CD14-positive monocyte (primary cell): ENCODE results near the gene SMIM10. TPM values are rescaled to one million over a fixed set of nuclear protein-coding genes. Genes with fewer than 3 reads are reported as not detected.

Experiments used
- DNase-seq, 3 donors: peaks; one replicate each; pipeline ENCODE4 v3.0.0-alpha.2; 2011 to 2022
- H2AFZ ChIP-seq: 2 replicates; pipeline ENCODE4 v1.6.0; 2012; ENCODE audit warnings: mild to moderate bottlenecking, low read depth, low read length, inconsistent platforms; ENCODE audit not compliant: insufficient read depth, poor library complexity, severe bottlenecking
- H3K27ac ChIP-seq, 2 donors: 1 replicate in 1 of 2; 2 replicates in 1 of 2; pipeline ENCODE4 v1.5.1; 2012 to 2013; ENCODE audit warnings: low read length in 2 of 2, control low read depth in 1 of 2, inconsistent platforms in 1 of 2, low read depth in 1 of 2, mild to moderate bottlenecking in 1 of 2
- H3K27me3 ChIP-seq, 2 donors: one replicate each; pipeline versions ENCODE4 v1.6.0 to v1.6.1; 2011 to 2013; ENCODE audit warnings: low read length in 2 of 2; ENCODE audit not compliant: control insufficient read depth in 2 of 2, insufficient read depth in 2 of 2
- H3K36me3 ChIP-seq, 2 donors: replicated peaks in 1 of 2; 1 replicate in 1 of 2; 2 replicates in 1 of 2; pipeline versions ENCODE4 v1.5.1 to v1.6.1; 2012 to 2013; ENCODE audit warnings: low read length in 2 of 2, control low read depth in 1 of 2, inconsistent platforms in 1 of 2, mild to moderate bottlenecking in 1 of 2; ENCODE audit not compliant: insufficient read depth in 2 of 2, control insufficient read depth in 1 of 2
- H3K4me1 ChIP-seq, 2 donors: 1 replicate in 1 of 2; 2 replicates in 1 of 2; pipeline versions ENCODE4 v1.5.1 to v1.6.1; 2012 to 2013; ENCODE audit warnings: low read length in 2 of 2, control low read depth in 1 of 2, inconsistent platforms in 1 of 2, mild to moderate bottlenecking in 1 of 2, moderate library complexity in 1 of 2; ENCODE audit not compliant: insufficient read depth in 2 of 2, control insufficient read depth in 1 of 2
- H3K4me2 ChIP-seq: replicated peaks from 2 replicates; pipeline ENCODE3; 2012; ENCODE audit warnings: low read length, moderate library complexity, mild to moderate bottlenecking; ENCODE audit not compliant: poor library complexity, severe bottlenecking; ENCODE audit errors: extremely low read depth
- H3K4me3 ChIP-seq, 3 experiments: fragments of 200-600 bp in 1 of 3; sonication (generic) in 1 of 3; replicated peaks in 1 of 3; 1 replicate in 2 of 3; 2 replicates in 1 of 3; pipeline ENCODE4 v1.5.1; 2011 to 2013; ENCODE audit warnings: low read length in 3 of 3, mild to moderate bottlenecking in 3 of 3, control low read depth in 2 of 3, low read depth in 2 of 3, inconsistent platforms in 1 of 3, moderate library complexity in 1 of 3
- H3K79me2 ChIP-seq: 2 replicates; pipeline ENCODE4 v1.6.0; 2012; ENCODE audit warnings: mild to moderate bottlenecking, control low read depth, inconsistent platforms, low read length, moderate library complexity; ENCODE audit not compliant: insufficient read depth
- H3K9ac ChIP-seq: 2 replicates; pipeline ENCODE4 v1.6.0; 2017; ENCODE audit warnings: low read length, mild to moderate bottlenecking; ENCODE audit not compliant: insufficient read depth, poor library complexity, severe bottlenecking
- H3K9me3 ChIP-seq, 2 donors: replicated peaks in 1 of 2; 1 replicate in 1 of 2; 2 replicates in 1 of 2; pipeline versions ENCODE4 v1.5.1 to v1.6.1; 2012 to 2013; ENCODE audit warnings: low read length in 2 of 2, control low read depth in 1 of 2; ENCODE audit not compliant: control insufficient read depth in 1 of 2, insufficient read depth in 1 of 2
- H4K20me1 ChIP-seq: 2 replicates; pipeline ENCODE4 v1.6.0; 2012; ENCODE audit warnings: mild to moderate bottlenecking, low read length, control low read depth, moderate library complexity; ENCODE audit not compliant: insufficient read depth
- H3K27ac Mint-ChIP-seq, 7 donors: one replicate each; pipeline ENCODE4 v1.8.0; 2020; ENCODE audit warnings: mild to moderate bottlenecking in 7 of 7, mixed read lengths in 7 of 7, moderate library complexity in 6 of 7, inconsistent platforms in 2 of 7
- H3K27me3 Mint-ChIP-seq, 3 donors: one replicate each; pipeline ENCODE4 v1.8.0; 2021 to 2022; ENCODE audit warnings: low read depth in 3 of 3, mild to moderate bottlenecking in 3 of 3, mixed read lengths in 3 of 3, moderate library complexity in 3 of 3, inconsistent platforms in 1 of 3
- H3K36me3 Mint-ChIP-seq, 2 donors: one replicate each; pipeline ENCODE4 v1.8.0; 2020; ENCODE audit warnings: mixed read lengths in 2 of 2, inconsistent platforms in 1 of 2, mild to moderate bottlenecking in 1 of 2
- H3K4me1 Mint-ChIP-seq: one replicate; pipeline ENCODE4 v1.8.0; 2020; ENCODE audit warnings: mild to moderate bottlenecking, mixed read lengths
- H3K4me3 Mint-ChIP-seq, 2 donors: one replicate each; pipeline ENCODE4 v1.8.0; 2020; ENCODE audit warnings: mild to moderate bottlenecking in 2 of 2, mixed read lengths in 2 of 2, moderate library complexity in 1 of 2
- H3K9me3 Mint-ChIP-seq, 7 donors: one replicate each; pipeline ENCODE4 v1.8.0; 2020 to 2022; ENCODE audit warnings: mixed read lengths in 7 of 7, mild to moderate bottlenecking in 6 of 7, moderate library complexity in 6 of 7, inconsistent platforms in 2 of 7
- WGBS: methylation state at CpG from one replicate; pipeline ENCODE4 v1.1.5; 2013; ENCODE audit warnings: missing lambda C conversion rate; ENCODE audit not compliant: insufficient coverage; 5-methylcytosine and 5-hydroxymethylcytosine counted together
- intact Hi-C, 2 donors: fragments of 100-400 bp; cut with micrococcal nuclease; formaldehyde crosslinking; loops; one replicate each; pipeline versions ENCODE4 v1.15.0 to v1.15.1; 2023
- polyA plus RNA-seq, 3 donors: library from polyadenylated mRNA; depleted of rRNA in 1 of 3; unstranded in 2 of 3; stranded (reverse) in 1 of 3; fragments of 300-500 nt in 2 of 3; fragments of >200 nt in 1 of 3; fragmentation: Illumina TruSeq in 2 of 3; gene quantifications; 1 replicate in 2 of 3; 2 replicates in 1 of 3; pipeline ENCODE4 v1.2.3, GENCODE V29; 2012 to 2021
- TF ChIP-seq, protein P1 (sequence below): fragments of 200-600 bp; IDR thresholded peaks from one replicate; pipeline ENCODE4 v1.8.0; 2022; ENCODE audit warnings: antibody characterized with exemption, mild to moderate bottlenecking

The SMIM10 gene
- polyA plus RNA-seq, 3 donors = 0.10 to 0.26 (median 0.15) TPM

DNA sequence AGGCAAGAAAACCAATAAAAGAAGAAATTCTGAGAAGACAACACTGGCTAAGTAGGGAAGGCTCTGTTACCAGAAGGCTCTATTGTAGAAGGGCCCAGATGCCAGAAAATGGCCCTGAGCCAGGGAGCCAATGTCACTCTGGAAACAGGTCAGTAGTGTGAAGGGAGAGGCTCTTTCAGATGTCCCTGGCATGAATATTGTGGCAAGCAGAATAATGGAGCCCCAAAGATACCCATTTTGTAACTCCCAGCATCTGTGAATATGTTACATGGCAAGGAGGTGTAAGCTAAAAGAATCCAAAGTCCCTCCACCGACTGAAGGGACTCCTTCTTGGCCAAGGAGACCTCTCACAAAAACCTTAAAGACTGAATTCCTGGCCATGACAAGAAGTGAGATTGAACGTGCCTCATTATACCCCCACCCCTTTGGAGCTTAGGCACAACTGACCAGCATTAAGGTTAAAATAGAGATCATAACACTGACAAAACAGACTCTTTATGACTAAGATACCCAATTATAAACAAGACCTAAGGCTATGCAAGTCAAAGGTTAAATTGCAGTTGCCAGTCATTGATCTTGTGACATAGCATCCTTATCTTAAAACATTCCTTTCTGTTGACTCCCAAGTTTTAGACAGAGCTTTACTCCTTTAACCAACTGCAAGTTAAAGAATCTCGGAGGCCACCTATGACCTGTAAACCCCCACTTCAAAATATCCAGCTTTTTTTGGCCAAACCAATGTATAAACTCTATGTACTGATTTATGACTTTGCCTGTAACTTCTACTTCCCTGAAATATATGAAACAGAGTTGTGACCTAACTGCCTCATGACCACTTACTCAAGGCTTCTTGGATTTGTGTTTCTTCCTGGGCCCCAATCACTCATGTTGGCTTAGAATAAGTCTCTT is 42.2 kb upstream of the SMIM10 start:
- H3K4me3 Mint-ChIP-seq = no peak overlapping the region
- no peak overlapping the region for H3K27ac ChIP-seq
- H3K9ac ChIP-seq = no peak overlapping the region
- TF ChIP-seq, protein P1, sequence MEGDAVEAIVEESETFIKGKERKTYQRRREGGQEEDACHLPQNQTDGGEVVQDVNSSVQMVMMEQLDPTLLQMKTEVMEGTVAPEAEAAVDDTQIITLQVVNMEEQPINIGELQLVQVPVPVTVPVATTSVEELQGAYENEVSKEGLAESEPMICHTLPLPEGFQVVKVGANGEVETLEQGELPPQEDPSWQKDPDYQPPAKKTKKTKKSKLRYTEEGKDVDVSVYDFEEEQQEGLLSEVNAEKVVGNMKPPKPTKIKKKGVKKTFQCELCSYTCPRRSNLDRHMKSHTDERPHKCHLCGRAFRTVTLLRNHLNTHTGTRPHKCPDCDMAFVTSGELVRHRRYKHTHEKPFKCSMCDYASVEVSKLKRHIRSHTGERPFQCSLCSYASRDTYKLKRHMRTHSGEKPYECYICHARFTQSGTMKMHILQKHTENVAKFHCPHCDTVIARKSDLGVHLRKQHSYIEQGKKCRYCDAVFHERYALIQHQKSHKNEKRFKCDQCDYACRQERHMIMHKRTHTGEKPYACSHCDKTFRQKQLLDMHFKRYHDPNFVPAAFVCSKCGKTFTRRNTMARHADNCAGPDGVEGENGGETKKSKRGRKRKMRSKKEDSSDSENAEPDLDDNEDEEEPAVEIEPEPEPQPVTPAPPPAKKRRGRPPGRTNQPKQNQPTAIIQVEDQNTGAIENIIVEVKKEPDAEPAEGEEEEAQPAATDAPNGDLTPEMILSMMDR = no peak
- no peaks in the 10 kb centered on the region for H3K36me3 ChIP-seq
- H3K4me1 ChIP-seq = no peaks in the 10 kb centered on the region
- no peaks in the 10 kb centered on the region for H3K4me1 Mint-ChIP-seq
- intact Hi-C loops = no loop called here
- H3K27me3 ChIP-seq = no peaks in the 10 kb centered on the region
- no peak overlapping the region for H2AFZ ChIP-seq
- no peaks in the 10 kb centered on the region for H4K20me1 ChIP-seq
- no peaks in the 10 kb centered on the region for H3K79me2 ChIP-seq
- no peaks in the 10 kb centered on the region for H3K9me3 ChIP-seq
- no peaks in the 10 kb centered on the region for H3K36me3 Mint-ChIP-seq
- no peak overlapping the region for H3K4me3 ChIP-seq
- DNase-seq = no peak
- no peak overlapping the region for H3K4me2 ChIP-seq
- H3K27me3 Mint-ChIP-seq = peaks cover 3 to 6% (median 5%) of the 10 kb centered on the region in 3 donors
- WGBS = no CpG with 5 or more reads among the region's 3 CpGs
- no peak overlapping the region for H3K27ac Mint-ChIP-seq
- peaks cover 0 to 8% (median 0%) of the 10 kb centered on the region in 7 donors for H3K9me3 Mint-ChIP-seq

DNA sequence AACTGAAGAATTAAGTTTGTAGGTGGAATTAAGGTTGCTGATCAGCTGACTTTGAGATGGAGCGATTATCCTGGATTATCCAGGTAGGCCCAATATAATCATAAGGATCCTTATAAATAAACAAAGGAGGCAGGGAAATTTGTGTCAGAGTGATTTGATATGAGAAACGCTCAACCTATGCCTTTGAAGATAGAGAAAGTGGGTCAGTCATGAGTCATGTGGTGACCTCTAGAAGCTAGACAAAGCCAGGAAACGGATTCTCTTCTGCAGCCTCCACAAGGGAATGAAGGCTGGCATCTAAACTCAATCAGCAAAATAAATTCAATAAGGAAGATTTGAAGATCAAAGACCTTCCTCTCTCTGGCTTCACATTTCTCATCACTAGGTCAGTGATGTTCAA is 41.5 kb upstream of the SMIM10 start:
- H3K27ac ChIP-seq = no peak overlapping the region
- intact Hi-C loops = no loop called here
- Mint-ChIP-seq H3K27me3 (peaks cover 3 to 7% (median 3%) of the 10 kb centered on the region in 3 donors), H3K36me3 (no peaks in the 10 kb centered on the region), H3K27ac (no peak overlapping the region), H3K9me3 (peaks cover 0 to 8% (median 0%) of the 10 kb centered on the region in 7 donors), H3K4me3 (no peak overlapping the region), H3K4me1 (no peaks in the 10 kb centered on the region)
- H2AFZ ChIP-seq = no peak overlapping the region
- no peak overlapping the region for H3K4me2 ChIP-seq
- no peak overlapping the region for H3K4me3 ChIP-seq
- WGBS = no CpG with 5 or more reads among the region's 3 CpGs
- TF ChIP-seq, protein P1 = no peak
- no peaks in the 10 kb centered on the region for H3K9me3 ChIP-seq
- H3K9ac ChIP-seq = no peak overlapping the region
- no peak for DNase-seq
- no peaks in the 10 kb centered on the region for H4K20me1 ChIP-seq
- no peaks in the 10 kb centered on the region for H3K27me3 ChIP-seq
- no peaks in the 10 kb centered on the region for H3K36me3 ChIP-seq
- H3K79me2 ChIP-seq = no peaks in the 10 kb centered on the region
- H3K4me1 ChIP-seq = no peaks in the 10 kb centered on the region
